HG03097 (cell line): Measurements from ENCODE around the gene SLC13A3.

ENCODE experiments used
- ATAC-seq: cut with Tn5 transposase; IDR thresholded peaks from one replicate; pipeline ENCODE4 v1.9.1; 2021; ENCODE audit not compliant: unreplicated experiment, low FRiP score

Gene SLC13A3

DNA sequence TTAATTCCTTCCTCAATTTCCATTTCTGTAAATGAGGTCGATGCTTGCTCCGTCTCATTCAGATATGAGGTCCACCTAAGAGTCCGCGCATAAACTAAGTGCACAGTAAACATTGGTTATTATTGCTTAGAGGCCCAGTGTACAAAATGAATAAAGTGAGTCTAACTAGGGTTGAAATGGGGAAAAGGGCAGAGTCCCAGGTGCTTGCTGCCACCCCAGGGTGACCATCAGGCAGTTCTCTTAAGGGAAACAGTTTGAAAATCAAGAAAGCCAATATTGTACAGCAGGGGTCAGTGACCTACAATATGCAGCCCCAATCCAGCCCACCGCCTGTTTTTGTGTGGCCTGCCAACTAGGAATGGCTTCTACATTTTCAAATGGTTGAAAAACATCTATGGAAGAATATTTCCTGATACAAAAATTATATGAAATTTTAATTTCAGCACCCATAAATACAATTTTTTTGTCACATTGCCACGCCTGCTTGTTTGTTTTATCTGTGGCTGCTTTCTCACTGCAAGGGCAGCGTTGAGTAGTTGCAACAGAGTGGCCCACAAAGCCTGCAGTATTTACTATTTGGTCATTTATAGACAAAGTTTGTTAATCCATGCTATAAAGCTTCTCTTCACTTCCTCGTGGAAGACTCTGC, 43.3 kb downstream of the SLC13A3 start:
- ATAC-seq = no peak

DNA sequence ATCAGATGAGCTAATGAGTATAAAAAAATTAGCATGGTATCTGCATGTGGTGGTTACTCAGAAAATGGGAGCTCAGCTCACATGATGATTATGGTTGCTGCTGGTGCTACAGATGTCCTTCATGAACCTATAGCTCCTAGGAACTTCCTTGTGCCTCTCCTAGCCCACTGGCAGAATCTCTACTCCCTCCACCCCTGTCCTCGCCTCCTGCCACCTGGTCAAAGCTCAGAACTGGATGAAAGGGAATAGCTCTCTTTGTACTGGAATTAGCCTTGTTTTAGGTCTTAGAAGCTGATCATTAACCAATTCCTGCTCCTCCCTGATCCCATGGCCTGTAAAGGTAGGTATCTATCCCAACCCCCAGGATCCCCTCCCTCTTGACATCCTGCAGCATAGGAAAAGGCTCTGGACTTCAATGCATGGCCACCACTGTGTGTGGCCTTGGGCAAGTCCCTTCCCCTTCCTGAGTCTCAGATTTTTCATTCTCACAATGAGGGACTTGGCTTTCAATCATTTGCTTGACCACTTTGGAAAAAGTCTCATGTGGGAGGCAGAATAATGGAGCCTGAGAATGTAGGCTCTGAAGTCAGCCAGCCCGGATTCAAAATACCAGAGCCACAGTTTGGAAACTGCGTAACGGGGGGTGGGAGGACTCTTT, 43.9 kb downstream of the SLC13A3 start:
- ATAC-seq = no peak

DNA sequence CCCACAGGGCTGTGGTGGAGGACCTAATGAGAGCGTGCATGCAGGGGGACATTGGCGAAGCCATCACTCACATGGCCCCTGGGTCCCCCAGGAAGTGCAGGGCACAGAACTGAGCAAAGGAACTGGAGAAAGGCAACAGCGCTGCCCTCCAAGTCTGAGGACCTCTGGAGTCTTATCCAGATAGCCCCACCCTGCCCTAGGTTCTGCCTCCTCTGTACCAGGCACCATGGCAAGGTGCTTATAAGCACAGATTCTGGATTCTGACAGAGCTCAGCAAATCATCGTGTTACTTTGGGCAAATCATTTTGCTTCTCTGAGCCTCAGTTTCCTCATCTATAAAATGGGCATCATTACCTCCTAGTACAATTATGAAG, 44.5 kb downstream of the SLC13A3 start:
- no peak for ATAC-seq

DNA sequence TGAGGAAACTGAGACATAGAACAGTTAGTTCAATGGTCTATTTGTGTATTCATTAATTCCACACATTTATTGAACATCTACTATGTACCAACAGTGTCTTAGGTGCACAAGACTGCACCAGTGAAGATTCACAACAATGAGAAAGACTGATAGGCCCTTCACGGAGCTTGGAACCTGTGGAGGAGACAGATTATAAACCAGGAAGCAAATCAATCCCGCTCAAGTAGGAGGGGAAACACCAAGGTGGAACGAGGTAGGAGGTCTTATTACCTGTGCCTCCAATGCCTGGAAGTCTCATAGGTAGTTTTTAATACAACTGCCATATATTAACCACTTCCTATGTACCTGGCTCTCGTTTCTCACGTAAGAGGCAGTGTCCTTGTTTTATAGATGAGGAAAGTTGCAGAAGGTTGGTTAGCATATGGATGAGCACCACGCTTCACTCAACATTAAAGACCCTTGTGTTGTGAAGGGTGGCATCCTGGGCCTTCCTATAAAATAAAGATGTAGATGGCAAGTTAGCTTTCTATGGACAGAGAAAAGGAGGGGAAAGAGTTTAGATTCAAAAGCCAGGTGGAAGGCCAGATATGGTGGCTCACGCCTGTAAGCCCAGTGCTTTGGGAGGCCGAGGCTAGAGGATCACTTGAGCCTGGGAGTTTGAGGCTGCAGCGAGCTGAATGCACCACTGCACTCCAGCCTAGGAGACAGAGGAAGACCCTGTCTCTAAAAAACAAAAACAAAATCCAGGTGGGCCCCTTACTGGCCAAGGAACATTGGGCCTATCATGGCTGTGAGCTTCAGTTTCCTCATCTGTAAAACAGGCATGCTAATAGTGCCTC, 45.1 kb downstream of the SLC13A3 start:
- ATAC-seq = no peak

DNA sequence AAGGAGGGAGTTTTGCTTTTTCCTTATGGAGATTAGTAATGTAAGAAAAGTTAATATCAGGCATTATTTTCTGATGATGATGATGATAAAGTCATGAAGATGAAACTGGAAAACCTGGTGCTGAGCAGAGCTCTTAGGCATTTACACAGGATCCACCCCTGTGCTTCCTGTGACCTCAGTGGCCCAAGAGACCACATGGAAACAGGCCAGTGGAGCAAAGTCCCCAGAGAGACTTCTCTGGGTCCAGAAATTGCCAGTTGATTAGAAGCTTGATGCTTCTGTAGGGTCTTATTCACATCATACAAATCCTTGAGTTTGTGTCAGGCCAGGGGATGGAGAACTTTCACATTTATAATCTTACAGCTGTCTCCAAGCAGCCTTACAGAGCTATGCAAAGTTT, 46.1 kb downstream of the SLC13A3 start:
- no peak for ATAC-seq

DNA sequence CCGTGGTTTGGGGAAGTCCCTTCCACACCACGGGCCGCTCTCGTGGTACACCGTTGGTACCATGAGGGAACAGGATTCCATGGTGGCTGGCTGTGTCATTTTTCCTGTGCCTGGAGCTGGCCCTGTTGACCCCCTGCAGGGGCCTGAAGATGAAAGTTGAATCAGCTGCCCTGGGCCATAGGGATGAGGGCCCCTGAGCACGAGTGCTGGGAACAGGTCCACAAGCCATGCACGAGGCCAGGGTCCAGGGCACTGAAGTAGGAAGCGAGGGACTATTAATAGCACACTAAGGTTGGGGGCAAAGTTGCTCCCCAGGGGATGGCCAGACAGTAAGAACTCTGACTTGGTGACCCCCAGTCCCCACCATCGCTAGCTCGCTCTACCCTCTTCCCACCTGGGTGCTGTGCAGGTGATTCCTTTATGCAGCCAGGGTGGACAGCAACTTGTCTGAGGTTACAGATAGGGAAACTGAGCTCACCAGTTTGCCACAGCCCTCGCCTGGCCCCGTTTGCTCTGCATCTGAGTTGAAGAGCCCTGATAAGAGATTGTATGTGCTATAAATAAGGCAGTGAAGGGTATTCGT, 46.6 kb downstream of the SLC13A3 start:
- no peak for ATAC-seq

DNA sequence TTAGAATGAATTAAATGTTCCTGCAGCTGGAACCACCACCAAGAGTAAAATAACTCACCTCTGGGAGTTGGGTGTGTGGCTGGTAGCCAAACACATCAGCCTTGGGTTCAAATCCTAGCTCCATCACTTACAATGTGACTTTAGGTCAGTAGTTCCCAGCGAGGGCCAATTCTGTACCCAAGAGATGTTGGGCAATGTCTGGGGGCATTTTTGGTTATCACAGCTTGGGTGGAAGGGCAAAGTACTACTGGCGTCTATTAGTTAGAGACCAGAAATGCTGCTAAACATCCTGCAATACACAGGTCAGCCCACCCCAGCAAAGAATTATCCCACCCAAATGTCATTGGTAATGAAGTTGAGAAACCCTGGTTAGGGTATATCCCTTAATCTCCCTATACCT, 48.8 kb downstream of the SLC13A3 start:
- no peak for ATAC-seq

DNA sequence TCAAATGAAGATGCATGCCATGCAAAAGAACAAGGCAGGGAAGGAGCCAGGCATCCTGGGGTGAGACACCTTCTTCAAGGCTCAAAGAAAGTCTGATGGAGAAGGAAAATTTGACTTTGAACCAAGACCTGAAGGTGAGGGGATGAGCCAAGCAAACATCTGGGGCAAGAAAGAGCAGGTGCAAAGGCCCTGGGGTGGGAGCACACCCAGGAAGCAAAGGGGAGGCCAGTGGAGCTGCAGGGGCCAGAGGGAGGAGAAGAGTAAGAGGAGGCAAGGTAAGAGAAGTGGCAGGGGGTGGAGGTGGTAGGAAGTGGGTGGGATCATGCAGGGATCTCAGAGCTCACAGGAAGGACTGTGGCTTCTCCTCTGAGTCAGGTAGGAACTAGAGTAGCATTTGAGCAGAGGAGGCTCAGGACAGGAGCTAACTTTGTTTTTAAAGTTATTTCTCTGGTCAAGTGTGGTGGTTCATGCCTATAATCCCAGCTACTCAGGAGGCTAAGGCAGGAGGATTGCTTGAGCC, 49.6 kb downstream of the SLC13A3 start:
- no peak for ATAC-seq

DNA sequence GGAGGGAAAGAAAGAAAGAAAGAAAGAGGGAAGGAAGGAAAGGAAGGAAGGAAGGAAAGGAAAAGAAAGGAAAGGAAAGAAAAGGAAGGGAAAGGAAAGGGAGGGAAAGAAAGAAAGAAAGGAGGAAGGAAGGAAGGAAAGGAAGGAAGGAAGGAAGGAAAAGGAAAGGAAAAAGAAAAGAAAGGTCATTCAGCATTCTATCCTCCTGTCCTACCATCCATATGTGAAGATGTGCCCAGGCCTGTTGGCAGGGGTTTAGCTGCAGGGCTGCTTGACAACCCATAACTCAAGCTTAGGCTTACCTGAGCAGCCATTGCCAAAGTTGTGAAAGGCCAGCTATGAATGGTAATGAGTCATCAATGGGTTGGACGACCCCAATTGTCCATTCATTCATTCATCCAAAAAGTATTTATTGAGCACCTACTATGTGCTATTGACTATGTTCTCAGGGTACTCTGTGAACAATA, 50.9 kb downstream of the SLC13A3 start:
- no peak for ATAC-seq

DNA sequence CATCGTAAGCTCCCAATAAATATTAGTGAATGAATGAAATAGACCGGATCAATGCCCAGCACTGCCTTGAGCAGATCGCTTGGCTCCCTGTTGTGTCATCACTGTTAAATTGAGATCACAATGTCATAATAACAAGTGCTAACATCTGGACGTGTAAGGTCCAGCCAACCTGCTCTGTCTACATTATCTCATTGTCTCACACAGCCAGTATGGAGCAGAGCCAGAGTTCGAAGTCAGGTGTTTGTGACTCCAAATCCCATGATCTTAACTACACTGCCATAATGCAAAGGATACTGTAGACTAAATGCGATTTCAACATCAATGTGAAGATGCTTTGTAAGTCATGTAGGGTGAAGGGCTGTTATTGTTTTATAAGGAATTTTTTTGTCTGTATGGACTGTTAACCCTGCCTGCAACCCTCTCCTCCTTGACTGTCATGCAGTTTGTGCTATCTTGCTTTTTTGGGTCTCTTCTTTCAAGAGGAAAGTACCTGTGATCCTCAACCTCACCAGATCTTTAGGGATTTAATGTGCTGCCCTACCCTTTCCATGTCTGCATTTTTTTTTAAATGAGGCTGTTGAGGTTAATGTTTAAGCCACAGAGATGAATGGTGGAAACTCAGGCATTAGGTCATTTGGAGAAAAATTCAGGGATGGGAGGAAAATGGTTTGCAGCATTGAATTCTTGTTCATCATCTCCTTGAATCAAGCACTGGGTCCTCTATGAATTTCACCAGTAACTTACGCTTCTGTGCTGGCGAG, 51.9 kb downstream of the SLC13A3 start:
- ATAC-seq = no peak

DNA sequence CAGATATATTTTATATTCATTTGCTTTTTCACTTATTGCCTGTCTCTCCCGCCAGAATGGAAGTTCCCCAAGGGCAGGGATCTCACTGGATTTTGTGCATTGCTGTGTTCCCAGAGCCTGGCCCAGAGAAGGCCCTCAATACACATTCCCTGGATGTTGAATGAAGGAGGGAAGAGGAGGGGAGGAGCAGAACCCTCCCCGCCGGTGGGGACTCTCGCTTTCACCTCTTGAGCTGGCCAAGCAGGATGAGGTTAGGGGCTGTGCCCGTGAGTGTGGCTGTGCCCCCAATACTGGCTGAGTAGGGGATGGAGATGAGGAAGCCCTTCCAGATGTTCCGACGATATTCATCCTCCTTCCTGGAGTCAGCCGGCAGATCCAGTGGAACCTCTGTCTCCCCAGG, 55.3 kb downstream of the SLC13A3 start:
- ATAC-seq = no peak

DNA sequence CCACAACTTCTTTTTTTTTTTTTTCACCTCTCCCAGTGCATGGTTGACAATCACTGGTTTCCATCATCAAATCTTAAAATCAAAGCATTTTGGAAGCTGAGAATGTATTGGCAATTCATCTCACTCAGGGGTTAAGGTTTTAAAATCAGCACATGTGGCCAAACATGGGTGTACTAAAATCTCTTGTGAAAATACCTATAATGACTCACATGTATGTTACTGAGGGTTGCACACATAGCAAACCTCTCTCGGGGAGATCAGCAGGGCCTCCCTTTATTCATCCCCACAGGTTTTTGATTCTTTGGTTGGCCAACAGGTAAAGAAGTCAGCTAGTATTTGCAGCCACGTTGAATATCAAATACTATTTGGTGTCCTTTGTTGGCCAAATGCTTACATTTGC, 56.5 kb downstream of the SLC13A3 start:
- ATAC-seq = no peak

DNA sequence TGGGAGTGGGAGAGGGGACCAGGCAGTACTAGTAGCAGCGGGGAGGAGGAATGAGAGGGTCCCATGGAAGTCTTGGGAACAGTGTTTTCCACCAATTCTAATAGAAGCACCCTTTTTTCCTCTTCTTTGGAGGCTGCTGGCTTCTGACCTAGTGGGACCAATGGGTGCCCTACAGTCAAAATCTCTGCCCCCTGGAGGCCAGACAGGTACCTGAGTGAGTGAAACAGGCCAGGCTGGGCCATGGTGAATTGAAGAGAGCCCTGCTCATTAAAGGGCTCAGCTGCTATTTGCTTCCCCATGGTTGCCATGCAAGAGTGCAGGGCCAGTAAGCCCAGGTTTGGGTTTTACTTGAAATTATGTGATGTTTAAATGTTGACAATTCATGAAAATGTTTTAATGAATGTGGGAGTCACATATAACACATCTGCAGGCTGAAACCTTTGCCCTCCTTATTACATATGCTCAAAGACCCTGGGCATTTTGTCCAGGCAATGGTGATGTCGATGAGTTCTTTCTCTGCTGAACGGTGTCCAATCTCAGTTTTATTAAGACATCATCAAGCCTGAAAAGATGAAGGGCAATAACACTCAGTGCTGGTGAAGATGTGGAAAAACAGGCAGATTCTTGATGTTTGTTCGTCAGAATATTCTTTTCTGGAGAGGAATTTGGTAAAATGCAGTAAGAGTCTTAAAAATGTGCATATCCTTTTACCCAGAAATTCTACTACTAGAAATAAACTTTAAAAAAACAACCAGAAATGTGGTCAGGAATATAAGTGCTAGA, 58.5 kb downstream of the SLC13A3 start:
- no peak for ATAC-seq

DNA sequence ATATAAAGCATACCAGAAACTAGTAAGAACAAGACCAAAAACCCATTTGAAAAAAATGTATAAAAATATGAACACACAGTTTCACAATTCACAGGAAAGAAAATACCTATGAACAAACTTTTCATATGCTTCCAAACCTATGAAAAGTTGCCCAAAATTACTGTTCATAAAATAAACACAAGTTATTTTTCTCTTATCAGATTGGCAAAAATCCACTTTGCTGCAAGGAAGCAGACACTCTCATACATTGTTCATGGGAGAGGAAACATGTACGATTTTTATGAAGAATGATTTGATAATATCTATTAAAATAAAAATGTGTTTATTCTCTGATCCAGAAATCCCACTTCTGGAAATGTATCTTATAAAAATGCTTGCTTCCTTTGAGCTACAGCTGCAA, 60.8 kb downstream of the SLC13A3 start:
- ATAC-seq = no peak

DNA sequence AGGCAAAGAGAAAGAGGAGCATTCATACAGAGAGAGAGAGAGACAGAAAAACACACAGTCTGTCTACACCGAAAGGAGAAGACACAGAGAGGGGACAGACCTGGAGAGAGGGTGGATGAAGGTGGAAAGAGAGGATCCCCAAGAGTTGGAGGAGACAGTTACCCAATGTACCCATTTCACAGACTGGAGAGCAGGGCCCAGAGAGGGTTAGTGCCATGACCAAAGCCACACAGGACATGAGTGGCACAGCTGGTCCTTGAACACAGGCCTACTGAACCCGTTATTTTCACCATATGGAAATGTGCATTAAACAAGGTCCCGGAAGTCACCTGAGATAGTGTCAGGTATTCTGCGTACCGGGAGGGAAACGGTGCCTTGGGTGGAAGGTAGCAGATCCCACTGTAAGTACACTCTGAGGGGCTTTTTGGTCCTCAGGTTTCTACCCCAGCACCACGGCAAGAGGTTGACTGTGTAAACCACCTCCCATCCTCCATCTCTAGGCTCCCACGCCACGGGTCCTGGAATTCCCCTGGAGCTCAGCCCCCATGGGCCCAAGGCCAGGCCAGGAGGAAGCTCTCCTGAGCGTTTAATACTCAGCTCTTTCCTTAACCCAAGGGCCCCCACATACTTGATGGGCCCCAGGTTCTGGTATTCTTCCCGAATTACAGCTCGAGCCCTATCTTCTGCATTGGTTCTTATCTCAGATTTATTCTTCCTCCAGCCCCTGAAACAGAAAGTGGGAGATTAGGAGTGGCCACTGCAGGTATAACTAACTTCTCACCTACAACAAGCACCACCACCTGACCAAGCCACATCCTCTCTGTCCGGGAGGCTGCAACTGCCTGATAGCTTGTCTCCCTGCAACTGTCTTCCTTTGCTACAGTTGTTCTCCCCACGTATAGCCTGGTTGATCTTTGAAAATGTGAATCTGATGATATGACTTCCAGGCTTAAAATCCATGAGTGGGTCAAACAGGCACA, 62.4 kb downstream of the SLC13A3 start:
- no peak for ATAC-seq

DNA sequence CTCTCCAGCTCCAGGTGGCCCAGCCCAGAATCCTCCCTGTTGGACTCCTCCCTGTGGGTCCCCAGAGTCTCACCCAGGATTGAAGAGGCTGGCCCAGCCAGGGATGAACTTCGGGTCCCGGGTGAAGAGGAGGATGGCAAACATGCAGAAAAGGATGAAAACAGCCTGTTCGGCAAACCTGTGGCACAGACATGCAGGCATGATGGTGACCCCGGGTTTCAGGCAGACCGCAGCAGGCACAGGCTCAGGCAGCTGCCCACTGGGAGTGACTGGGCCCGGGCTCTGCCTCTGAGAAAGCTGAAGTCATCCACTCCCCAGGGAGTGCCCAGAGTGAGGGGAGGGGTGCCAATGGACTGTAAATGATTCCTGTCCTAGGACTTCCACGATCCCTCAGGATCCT, 63.3 kb downstream of the SLC13A3 start:
- ATAC-seq = no peak

DNA sequence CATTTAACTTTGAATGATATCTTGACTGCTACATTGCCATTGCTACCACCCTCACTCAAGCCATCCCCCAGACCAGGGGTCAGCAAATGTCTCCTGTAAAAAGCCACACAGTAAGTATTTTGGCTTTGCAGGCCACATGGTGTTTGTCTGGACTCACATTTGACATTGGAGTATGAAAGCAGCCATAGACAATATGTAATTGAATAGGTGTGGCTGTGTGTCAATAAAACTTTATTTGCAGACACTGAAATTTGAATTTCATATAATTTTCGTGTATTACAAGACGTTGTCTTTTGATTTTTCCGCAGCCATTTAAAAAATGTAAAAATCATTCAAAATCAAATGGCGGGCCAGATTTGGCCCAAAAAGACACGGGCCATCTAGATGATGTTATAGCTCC, 64.5 kb downstream of the SLC13A3 start:
- ATAC-seq = no peak

DNA sequence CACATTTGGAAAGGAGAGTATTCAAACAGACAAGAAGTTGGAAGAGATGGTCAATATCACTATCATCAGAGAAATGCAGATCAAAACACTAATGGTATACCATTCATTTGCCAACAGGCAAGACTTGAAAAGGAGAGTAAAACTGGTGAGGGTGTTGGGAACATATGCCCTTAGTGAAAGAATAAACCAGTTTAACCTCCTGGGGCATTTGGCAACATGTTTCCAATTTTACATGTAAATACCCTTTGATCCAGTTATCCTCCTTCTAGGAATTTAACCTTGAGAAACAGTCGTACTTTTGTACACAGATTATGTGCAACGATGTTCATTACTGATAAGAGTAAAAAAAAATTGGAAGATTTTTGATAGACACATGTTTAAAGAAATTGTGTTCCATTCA, 66.8 kb downstream of the SLC13A3 start:
- ATAC-seq = no peak
